Measurements from ENCODE around the gene SZT2. TPM values are rescaled to one million over a fixed set of nuclear protein-coding genes. Genes with fewer than 3 reads are reported as not detected.

SZT2 gene
- total and polyA plus RNA-seq, 2 donors (not counting 1 experiment from before 2014, with no cell fraction given): 7.1 to 26.9 TPM

- H3K79me2 ChIP-seq (ENCODE audit: control insufficient read depth, insufficient read depth, low read length): no peaks in the 10 kb centered on the region
- H3K36me3 ChIP-seq (ENCODE audit: control insufficient read depth, insufficient read depth, low read length): peaks cover 9% of the 10 kb centered on the region
- H2AFZ ChIP-seq (ENCODE audit: low read length): no peak overlapping the region
- no peaks in the 10 kb centered on the region for H3K27me3 ChIP-seq (ENCODE audit: control insufficient read depth, insufficient read depth, low read length)
- H3K27ac ChIP-seq (ENCODE audit: insufficient read depth, low read length): no peak overlapping the region
- DNase-seq (ENCODE audit: low read depth in 2 of 2): no peak
- no peaks in the 10 kb centered on the region for H4K20me1 ChIP-seq (ENCODE audit: control insufficient read depth, extremely low read depth, insufficient read depth, low read length)
- H3K4me2 ChIP-seq (ENCODE audit: extremely low read depth, insufficient read depth, low read length): no peak overlapping the region
- H3K4me3 ChIP-seq (replicated peaks in 1 of 4; ENCODE audit: control extremely low read depth in 1 of 4, insufficient read depth in 1 of 4, low read depth in 3 of 4, low read length in 4 of 4): no peak overlapping the region
- H3K4me1 ChIP-seq (ENCODE audit: control insufficient read depth, extremely low read depth, insufficient read depth, low read length): peaks cover 8% of the 10 kb centered on the region
- no peak for TF ChIP-seq EZH2 (IDR thresholded peaks at IDR 0.05; ENCODE audit: low read length, missing control alignments)
- TF ChIP-seq CTCF (conservative IDR thresholded peaks at IDR 0.05 in 1 of 2, IDR thresholded peaks at IDR 0.05 in 1 of 2; ENCODE audit: low read depth in 1 of 2, low read length in 2 of 2): no peak
- H3K9me3 ChIP-seq (ENCODE audit: control insufficient read depth, insufficient read depth, low read depth, low read length): no peaks in the 10 kb centered on the region
- no peak overlapping the region for H3K9ac ChIP-seq (ENCODE audit: insufficient read depth, low read length)
Observed at GRCh38 chr1:43377831-43378230, 11.9 kb upstream of the SZT2 start.

GRCh38 chr1:43379476-43379875 lies 10.2 kb upstream of the SZT2 start:
- H3K4me2 ChIP-seq (ENCODE audit: extremely low read depth, insufficient read depth, low read length): no peak overlapping the region
- TF ChIP-seq EZH2 (IDR thresholded peaks at IDR 0.05; ENCODE audit: low read length, missing control alignments) (no peak), CTCF (conservative IDR thresholded peaks at IDR 0.05 in 1 of 2, IDR thresholded peaks at IDR 0.05 in 1 of 2; ENCODE audit: low read depth in 1 of 2, low read length in 2 of 2) (no peak)
- H3K36me3 ChIP-seq (ENCODE audit: control insufficient read depth, insufficient read depth, low read length): peaks cover 13% of the 10 kb centered on the region
- H2AFZ ChIP-seq (ENCODE audit: low read length): no peak overlapping the region
- H3K27ac ChIP-seq (ENCODE audit: insufficient read depth, low read length): no peak overlapping the region
- no peak overlapping the region for H3K4me3 ChIP-seq (replicated peaks in 1 of 4; ENCODE audit: control extremely low read depth in 1 of 4, insufficient read depth in 1 of 4, low read depth in 3 of 4, low read length in 4 of 4)
- no peaks in the 10 kb centered on the region for H3K27me3 ChIP-seq (ENCODE audit: control insufficient read depth, insufficient read depth, low read length)
- no peaks in the 10 kb centered on the region for H3K9me3 ChIP-seq (ENCODE audit: control insufficient read depth, insufficient read depth, low read depth, low read length)
- no peak overlapping the region for H3K9ac ChIP-seq (ENCODE audit: insufficient read depth, low read length)
- DNase-seq (ENCODE audit: low read depth in 2 of 2): no peak
- H3K4me1 ChIP-seq (ENCODE audit: control insufficient read depth, extremely low read depth, insufficient read depth, low read length): no peaks in the 10 kb centered on the region
- H4K20me1 ChIP-seq (ENCODE audit: control insufficient read depth, extremely low read depth, insufficient read depth, low read length): no peaks in the 10 kb centered on the region
- no peaks in the 10 kb centered on the region for H3K79me2 ChIP-seq (ENCODE audit: control insufficient read depth, insufficient read depth, low read length)

GRCh38 chr1:43381612-43382011 lies 8.1 kb upstream of the SZT2 start:
- no peaks in the 10 kb centered on the region for H4K20me1 ChIP-seq (ENCODE audit: control insufficient read depth, extremely low read depth, insufficient read depth, low read length)
- H3K9ac ChIP-seq (ENCODE audit: insufficient read depth, low read length): no peak overlapping the region
- no peak overlapping the region for H3K4me2 ChIP-seq (ENCODE audit: extremely low read depth, insufficient read depth, low read length)
- H3K4me1 ChIP-seq (ENCODE audit: control insufficient read depth, extremely low read depth, insufficient read depth, low read length): no peaks in the 10 kb centered on the region
- no peak for DNase-seq (ENCODE audit: low read depth in 2 of 2)
- H3K79me2 ChIP-seq (ENCODE audit: control insufficient read depth, insufficient read depth, low read length): peaks cover under 1% of the 10 kb centered on the region
- H3K4me3 ChIP-seq (replicated peaks in 1 of 4; ENCODE audit: control extremely low read depth in 1 of 4, insufficient read depth in 1 of 4, low read depth in 3 of 4, low read length in 4 of 4): no peak overlapping the region
- peaks cover 24% of the 10 kb centered on the region for H3K36me3 ChIP-seq (ENCODE audit: control insufficient read depth, insufficient read depth, low read length)
- no peak overlapping the region for H3K27ac ChIP-seq (ENCODE audit: insufficient read depth, low read length)
- no peaks in the 10 kb centered on the region for H3K27me3 ChIP-seq (ENCODE audit: control insufficient read depth, insufficient read depth, low read length)
- H3K9me3 ChIP-seq (ENCODE audit: control insufficient read depth, insufficient read depth, low read depth, low read length): no peaks in the 10 kb centered on the region
- no peak overlapping the region for H2AFZ ChIP-seq (ENCODE audit: low read length)
- TF ChIP-seq CTCF (conservative IDR thresholded peaks at IDR 0.05 in 1 of 2, IDR thresholded peaks at IDR 0.05 in 1 of 2; ENCODE audit: low read depth in 1 of 2, low read length in 2 of 2) (no peak), EZH2 (IDR thresholded peaks at IDR 0.05; ENCODE audit: low read length, missing control alignments) (no peak)
